Ovary (tissue), 9 donors: ENCODE results near the gene SORCS2. TPM values are rescaled to one million over a fixed set of nuclear protein-coding genes. Genes with fewer than 3 reads are reported as not detected.

Experiments
- DNase-seq, 5 donors: peaks; one replicate each; pipeline ENCODE4 v3.0.0-alpha.2; 2019 to 2020
- H3K27ac ChIP-seq, 2 donors: fragments of 200-600 bp; one replicate each; pipeline versions ENCODE4 v1.5.1 to v1.8.0; 2019 to 2022
- H3K27me3 ChIP-seq: fragments of 200-600 bp; one replicate; pipeline ENCODE4 v1.8.0; 2022
- H3K36me3 ChIP-seq: fragments of 200-600 bp; sonication (generic); one replicate; pipeline ENCODE4 v1.5.1; 2019
- H3K4me1 ChIP-seq: one replicate; pipeline ENCODE4 v1.8.1; 2013; ENCODE audit warnings: mild to moderate bottlenecking, moderate library complexity; ENCODE audit not compliant: insufficient read depth
- H3K4me3 ChIP-seq: fragments of 200-600 bp; sonication (generic); one replicate; pipeline ENCODE4 v1.5.1; 2017
- H3K9me3 ChIP-seq, 2 donors: fragments of 200-600 bp in 1 of 2; sonication (generic) in 1 of 2; one replicate each; pipeline versions ENCODE4 v1.5.1 to v1.8.1; 2013 to 2019; ENCODE audit warnings: mild to moderate bottlenecking in 1 of 2, moderate library complexity in 1 of 2
- EP300 ChIP-seq: sonication (generic); formaldehyde crosslinking; IDR thresholded peaks from one replicate; pipeline ENCODE4 v1.6.1; 2017; ENCODE audit warnings: antibody characterized with exemption
- POLR2A ChIP-seq: fragments of 450-650 bp; IDR thresholded peaks from one replicate; pipeline ENCODE4 v1.6.1; 2017; ENCODE audit warnings: antibody characterized with exemption, mild to moderate bottlenecking, moderate library complexity
- WGBS, 3 donors: extraction: QIAGEN DNeasy Blood & Tissue Kit in 1 of 3; methylation state at CpG; one replicate each; pipeline versions ENCODE4 v1.1.5 to v1.1.7; 2013 to 2017; 5-methylcytosine and 5-hydroxymethylcytosine counted together
- intact Hi-C, 4 donors: fragments of 100-400 bp; cut with DNase I; formaldehyde crosslinking; loops; one replicate each; pipeline versions ENCODE4 v1.11.0 to v1.15.1; 2022 to 2023
- polyA plus RNA-seq, 2 donors: library from polyadenylated mRNA; stranded (reverse); fragments of 200-250 nt in 1 of 2; fragments of 350-450 nt in 1 of 2; fragmentation: Illumina TruSeq in 1 of 2; extraction: RNeasy Lipid Tissue Mini Kit (QIAGEN cat#74804) in 1 of 2; gene quantifications; one replicate each; pipeline ENCODE4 v1.2.3, GENCODE V29; 2013 to 2014
- total RNA-seq, 7 donors: library from RNA; depleted of rRNA in 2 of 7; stranded (reverse); fragments of >200 nt in 2 of 7; fragmentation: NEBNext Ultra II Directional in 3 of 7; extraction: Animal tissue kit (Norgen Biotek cat#: 25700) in 3 of 7; gene quantifications; one replicate each; pipeline versions ENCODE4 v1.1.0 to v1.2.4, GENCODE V29; 2016 to 2023
- TF ChIP-seq, protein P1 (sequence below), 3 donors: fragments of 450-650 bp in 2 of 3; fragments of 200-600 bp in 1 of 3; IDR thresholded peaks; one replicate each; pipeline versions ENCODE4 v1.5.1 to v1.8.0; 2016 to 2022; ENCODE audit warnings: antibody characterized with exemption in 3 of 3, mild to moderate bottlenecking in 1 of 3
- donor health status: DM: no; HTN: no; CAD: no; lungs with moderate emphysema.
- donor health status: DM: no; HTN: no; CAD: no.
- donor health status: Bipolar disorder and iron deficiency.
- donor health status: DM: yes; HTN: yes; CAD: no.
- donor health status: DM: no; HTN: no; CAD: no.
- donor health status: DM: yes; HTN: yes; CAD: no.

The SORCS2 gene
- total and polyA plus RNA-seq, 9 donors, result 0.60 to 23.9 (median 7.1) TPM

DNA sequence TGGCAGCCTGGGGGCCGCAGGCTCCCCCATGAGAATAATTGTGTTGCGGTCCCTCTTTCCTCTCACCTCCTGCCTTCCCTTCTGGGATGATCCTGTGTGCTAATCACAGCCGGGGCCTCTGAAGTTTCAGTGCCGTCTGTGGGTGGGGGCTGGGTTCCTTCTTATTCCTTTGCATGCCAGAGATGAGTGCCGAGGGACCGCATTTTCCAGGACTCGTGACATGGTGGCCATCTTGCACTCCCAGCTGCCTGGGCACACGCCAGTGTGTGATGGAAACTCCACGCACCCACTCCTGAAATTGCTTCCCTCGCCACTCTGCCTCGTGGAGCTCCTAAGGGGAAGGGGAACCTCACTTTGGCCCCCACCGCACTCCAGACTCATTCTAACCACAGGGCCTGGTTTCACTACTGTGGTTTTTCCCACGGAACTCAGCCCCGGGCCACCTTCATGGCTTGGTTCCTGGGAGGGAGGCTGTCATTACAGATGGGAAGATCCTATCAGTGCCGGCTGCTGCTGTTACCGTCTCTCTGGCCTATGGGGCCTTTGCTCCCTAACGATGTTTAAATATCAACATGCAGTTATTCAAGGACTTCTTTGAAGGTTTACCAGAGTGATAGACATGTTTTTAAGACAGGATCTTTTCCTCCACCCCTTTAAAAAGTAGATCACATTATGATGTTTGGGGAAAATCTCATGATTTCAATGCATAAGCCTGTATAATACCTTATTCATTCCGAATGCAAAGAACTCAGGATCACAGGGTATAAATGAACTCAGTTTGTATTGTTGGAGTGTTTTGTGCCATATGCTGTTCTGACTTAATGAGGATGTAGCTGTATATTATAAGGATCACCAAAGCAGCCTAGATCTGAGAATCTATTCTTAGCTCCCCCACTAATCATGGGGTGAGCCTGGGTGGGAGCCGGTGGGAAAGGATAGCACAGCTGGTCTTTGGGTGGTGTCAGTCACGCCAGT is 89.6 kb downstream of the SORCS2 start:
- H3K36me3 ChIP-seq, result no peaks in the 10 kb centered on the region
- no peak for DNase-seq
- no peaks in the 10 kb centered on the region for H3K9me3 ChIP-seq
- 76 to 86% (median 84%) methylated on average over 20 of the region's 20 CpGs for WGBS, 3 donors
- TF ChIP-seq, protein P1, sequence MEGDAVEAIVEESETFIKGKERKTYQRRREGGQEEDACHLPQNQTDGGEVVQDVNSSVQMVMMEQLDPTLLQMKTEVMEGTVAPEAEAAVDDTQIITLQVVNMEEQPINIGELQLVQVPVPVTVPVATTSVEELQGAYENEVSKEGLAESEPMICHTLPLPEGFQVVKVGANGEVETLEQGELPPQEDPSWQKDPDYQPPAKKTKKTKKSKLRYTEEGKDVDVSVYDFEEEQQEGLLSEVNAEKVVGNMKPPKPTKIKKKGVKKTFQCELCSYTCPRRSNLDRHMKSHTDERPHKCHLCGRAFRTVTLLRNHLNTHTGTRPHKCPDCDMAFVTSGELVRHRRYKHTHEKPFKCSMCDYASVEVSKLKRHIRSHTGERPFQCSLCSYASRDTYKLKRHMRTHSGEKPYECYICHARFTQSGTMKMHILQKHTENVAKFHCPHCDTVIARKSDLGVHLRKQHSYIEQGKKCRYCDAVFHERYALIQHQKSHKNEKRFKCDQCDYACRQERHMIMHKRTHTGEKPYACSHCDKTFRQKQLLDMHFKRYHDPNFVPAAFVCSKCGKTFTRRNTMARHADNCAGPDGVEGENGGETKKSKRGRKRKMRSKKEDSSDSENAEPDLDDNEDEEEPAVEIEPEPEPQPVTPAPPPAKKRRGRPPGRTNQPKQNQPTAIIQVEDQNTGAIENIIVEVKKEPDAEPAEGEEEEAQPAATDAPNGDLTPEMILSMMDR (IDR thresholded peaks at IDR 0.05), result no peak
- TF ChIP-seq EP300, result no peak
- H3K27me3 ChIP-seq, result no peaks in the 10 kb centered on the region
- no peak overlapping the region for H3K27ac ChIP-seq
- no peak overlapping the region for H3K4me3 ChIP-seq
- H3K4me1 ChIP-seq, result peaks cover 3% of the 10 kb centered on the region
- intact Hi-C loops, result no loop called here

DNA sequence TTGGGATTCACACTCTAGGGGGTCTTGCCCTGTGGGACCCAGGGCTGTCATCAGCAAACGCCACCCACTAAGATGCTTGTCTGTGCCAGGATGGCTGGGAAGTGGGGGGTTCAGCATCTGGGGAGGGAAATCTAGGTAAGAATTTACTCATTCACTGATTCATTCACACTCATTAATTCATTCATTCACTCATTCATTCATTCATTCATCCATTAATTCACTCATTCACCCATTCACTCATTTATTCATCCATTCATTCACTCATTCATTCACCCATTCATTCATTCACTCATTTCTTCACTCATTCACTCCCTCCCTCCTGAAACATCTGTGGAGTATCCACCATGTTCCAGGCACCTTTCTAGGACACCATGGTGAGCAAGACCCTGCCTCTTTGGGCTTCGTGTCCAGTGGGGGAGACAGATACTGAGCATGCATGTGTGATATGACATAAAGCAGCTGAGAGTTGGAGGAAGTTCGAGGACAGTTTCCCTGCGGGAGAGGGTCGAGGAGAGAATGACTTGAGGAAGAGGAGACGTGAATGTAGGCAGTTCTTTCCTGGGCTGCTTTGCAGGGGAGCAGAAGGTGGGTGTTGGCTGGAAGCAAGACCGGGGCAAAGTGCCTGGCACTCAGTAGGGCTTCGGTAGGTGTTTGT is 90.6 kb downstream of the SORCS2 start:
- WGBS, 3 donors, result 88 to 92% (median 91%) methylated on average over 8 of the region's 8 CpGs

DNA sequence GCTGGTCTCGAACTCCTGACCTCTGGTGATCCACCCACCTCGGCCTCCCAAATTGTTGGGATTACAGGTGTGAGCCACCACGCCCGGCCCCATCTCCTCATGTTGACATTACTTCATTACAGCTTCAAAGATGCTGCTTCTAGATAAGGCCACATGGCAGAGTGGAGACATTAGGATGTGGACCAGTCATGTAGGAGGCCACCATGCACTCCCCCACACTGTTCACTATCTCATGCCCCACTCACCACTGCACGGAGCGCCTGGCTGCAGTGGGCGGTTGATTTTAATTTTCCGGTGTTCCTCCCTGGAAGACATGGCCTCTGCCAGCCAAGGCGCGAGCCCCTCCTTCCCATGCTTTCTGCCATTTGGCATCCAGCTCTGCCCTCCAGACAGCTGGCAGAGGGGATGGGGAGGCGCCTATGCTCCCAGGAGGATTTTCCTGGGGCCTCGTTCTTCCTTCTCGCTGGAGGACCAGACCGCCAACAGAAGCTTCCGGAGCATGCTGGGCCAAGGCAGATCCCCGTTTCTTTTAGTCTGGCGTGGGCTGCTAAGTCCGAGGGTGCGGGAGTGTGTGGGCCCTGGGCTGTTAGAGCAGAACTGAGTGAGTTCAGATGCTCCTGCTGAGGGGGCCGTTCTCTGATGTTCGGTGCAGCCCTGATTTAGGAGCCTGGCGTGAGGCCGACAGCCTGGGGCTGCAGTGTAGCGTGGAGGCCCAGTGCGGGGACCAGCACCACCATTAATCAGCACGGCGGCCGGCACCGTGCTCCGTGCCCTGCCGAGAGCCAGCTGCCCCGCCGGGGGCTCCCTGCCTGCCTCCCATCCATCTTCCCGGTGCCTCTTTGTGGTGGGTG is 93.1 kb downstream of the SORCS2 start:
- Histone ChIP-seq H3K36me3 (no peaks in the 10 kb centered on the region), H3K27me3 (no peaks in the 10 kb centered on the region), H3K4me1 (no peaks in the 10 kb centered on the region), H3K9me3 (no peaks in the 10 kb centered on the region), H3K27ac (no peak overlapping the region), H3K4me3 (no peak overlapping the region)
- no peak for DNase-seq
- WGBS, 3 donors, result 55 to 84% (median 78%) methylated on average over 34 of the region's 34 CpGs
- no peak for TF ChIP-seq POLR2A
- no peak for TF ChIP-seq EP300
- TF ChIP-seq, protein P1 (IDR thresholded peaks at IDR 0.05), result no peak
- intact Hi-C loops, result no loop called here

More for the DNA sequence above, 90.6 kb downstream of the SORCS2 start:
- TF ChIP-seq POLR2A (no peak), EP300 (no peak)
- TF ChIP-seq, protein P1 (IDR thresholded peaks at IDR 0.05), result no peak
- Histone ChIP-seq H3K27ac (no peak overlapping the region), H3K36me3 (no peaks in the 10 kb centered on the region), H3K4me3 (no peak overlapping the region), H3K27me3 (no peaks in the 10 kb centered on the region), H3K9me3 (no peaks in the 10 kb centered on the region), H3K4me1 (peaks cover 3% of the 10 kb centered on the region)
- intact Hi-C loops, result no loop called here
- DNase-seq, result no peak

DNA sequence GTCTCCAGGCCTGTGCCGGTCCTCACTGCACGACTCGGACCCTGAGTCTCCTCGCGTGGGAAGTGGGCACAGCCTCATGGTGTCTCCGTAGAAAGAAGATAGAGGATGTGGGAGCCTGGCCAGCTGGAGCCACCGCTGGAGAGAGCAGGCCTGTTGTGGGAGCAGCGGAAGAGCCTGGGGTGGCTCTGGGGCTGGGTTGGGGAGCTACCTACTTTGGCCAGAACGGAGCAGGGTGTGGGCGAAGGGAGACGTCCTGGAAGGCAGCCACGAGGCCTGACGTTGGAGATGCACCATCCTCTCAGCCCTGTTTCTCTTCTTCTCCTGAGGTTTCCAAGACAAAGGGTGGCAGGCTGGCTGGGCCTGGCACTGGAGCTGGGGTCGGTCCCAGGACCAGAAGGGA is 93.8 kb downstream of the SORCS2 start:
- TF ChIP-seq EP300, result no peak
- TF ChIP-seq, protein P1 (IDR thresholded peaks at IDR 0.05), result no peak
- TF ChIP-seq POLR2A, result no peak

More for the DNA sequence above, 93.8 kb downstream of the SORCS2 start:
- Histone ChIP-seq H3K4me1 (no peaks in the 10 kb centered on the region), H3K36me3 (no peaks in the 10 kb centered on the region), H3K27me3 (no peaks in the 10 kb centered on the region), H3K4me3 (no peak overlapping the region), H3K9me3 (no peaks in the 10 kb centered on the region), H3K27ac (no peak overlapping the region)
- WGBS, 3 donors, result 48 to 60% (median 56%) methylated on average over 13 to 14 of the region's 14 CpGs
- DNase-seq, result no peak
- intact Hi-C loops, result no loop called here
